Muscle of arm (tissue), 14 donors: ENCODE data around the gene CTSC. TPM values are rescaled to one million over a fixed set of nuclear protein-coding genes. Genes with fewer than 3 reads are reported as not detected.
A peak's percentile ranks its signal among the peaks of the same experiment; 100 is the strongest.

Experiments
- DNase-seq: peaks from one replicate; pipeline ENCODE4 v3.0.0-alpha.2; 2013
- long read RNA-seq, 11 donors: transcript quantifications; one replicate each; lab custom pipeline, GENCODE V29; 2026
- polyA plus RNA-seq, 12 donors: library from polyadenylated mRNA; unstranded; fragments of 120-200 nt; gene quantifications; one replicate each; pipeline ENCODE4 v1.2.1, GENCODE V29; 2013; ENCODE audit not compliant: insufficient read length in 12 of 12

The CTSC gene
- polyA plus RNA-seq: 100 to 1,000 TPM in 1 of 12 donors, 10 to 100 TPM in 10, not detected in 1; 22.6 to 139 (median 40.9) TPM
- long read RNA-seq, donor 1, full-length matches to known transcripts: 45 of 56 reads
- long read RNA-seq, donor 1, partial matches to known transcripts: 11 of 56 reads
- long read RNA-seq, donor 1, other reads (novel, unspliced or antisense): 0 of 56 reads
- long read RNA-seq, donor 2, full-length matches to known transcripts: 13 of 13 reads
- long read RNA-seq, donor 2, partial matches to known transcripts: 0 of 13 reads
- long read RNA-seq, donor 2, other reads (novel, unspliced or antisense): 0 of 13 reads
- long read RNA-seq, donor 3, full-length matches to known transcripts: 4 of 4 reads
- long read RNA-seq, donor 3, partial matches to known transcripts: 0 of 4 reads
- long read RNA-seq, donor 3, other reads (novel, unspliced or antisense): 0 of 4 reads
- long read RNA-seq, donor 4, partial matches to known transcripts: 0 of 5 reads
- long read RNA-seq, donor 4, other reads (novel, unspliced or antisense): 0 of 5 reads
- long read RNA-seq, donor 5: 0 reads
- long read RNA-seq, donor 6, full-length matches to known transcripts: 5 of 5 reads
- long read RNA-seq, donor 6, partial matches to known transcripts: 0 of 5 reads
- long read RNA-seq, donor 6, other reads (novel, unspliced or antisense): 0 of 5 reads
- long read RNA-seq, donor 7, full-length matches to known transcripts: 10 of 10 reads
- long read RNA-seq, donor 7, partial matches to known transcripts: 0 of 10 reads
- long read RNA-seq, donor 7, other reads (novel, unspliced or antisense): 0 of 10 reads
- long read RNA-seq, donor 8, full-length matches to known transcripts: 8 of 8 reads
- long read RNA-seq, donor 8, partial matches to known transcripts: 0 of 8 reads
- long read RNA-seq, donor 8, other reads (novel, unspliced or antisense): 0 of 8 reads
- long read RNA-seq, donor 9, full-length matches to known transcripts: 19 of 19 reads
- long read RNA-seq, donor 9, partial matches to known transcripts: 0 of 19 reads
- long read RNA-seq, donor 9, other reads (novel, unspliced or antisense): 0 of 19 reads
- long read RNA-seq, donor 10, full-length matches to known transcripts: 14 of 14 reads
- long read RNA-seq, donor 10, partial matches to known transcripts: 0 of 14 reads
- long read RNA-seq, donor 10, other reads (novel, unspliced or antisense): 0 of 14 reads
- long read RNA-seq, donor 11, full-length matches to known transcripts: 7 of 7 reads
- long read RNA-seq, donor 11, partial matches to known transcripts: 0 of 7 reads
- long read RNA-seq, donor 11, other reads (novel, unspliced or antisense): 0 of 7 reads

DNA sequence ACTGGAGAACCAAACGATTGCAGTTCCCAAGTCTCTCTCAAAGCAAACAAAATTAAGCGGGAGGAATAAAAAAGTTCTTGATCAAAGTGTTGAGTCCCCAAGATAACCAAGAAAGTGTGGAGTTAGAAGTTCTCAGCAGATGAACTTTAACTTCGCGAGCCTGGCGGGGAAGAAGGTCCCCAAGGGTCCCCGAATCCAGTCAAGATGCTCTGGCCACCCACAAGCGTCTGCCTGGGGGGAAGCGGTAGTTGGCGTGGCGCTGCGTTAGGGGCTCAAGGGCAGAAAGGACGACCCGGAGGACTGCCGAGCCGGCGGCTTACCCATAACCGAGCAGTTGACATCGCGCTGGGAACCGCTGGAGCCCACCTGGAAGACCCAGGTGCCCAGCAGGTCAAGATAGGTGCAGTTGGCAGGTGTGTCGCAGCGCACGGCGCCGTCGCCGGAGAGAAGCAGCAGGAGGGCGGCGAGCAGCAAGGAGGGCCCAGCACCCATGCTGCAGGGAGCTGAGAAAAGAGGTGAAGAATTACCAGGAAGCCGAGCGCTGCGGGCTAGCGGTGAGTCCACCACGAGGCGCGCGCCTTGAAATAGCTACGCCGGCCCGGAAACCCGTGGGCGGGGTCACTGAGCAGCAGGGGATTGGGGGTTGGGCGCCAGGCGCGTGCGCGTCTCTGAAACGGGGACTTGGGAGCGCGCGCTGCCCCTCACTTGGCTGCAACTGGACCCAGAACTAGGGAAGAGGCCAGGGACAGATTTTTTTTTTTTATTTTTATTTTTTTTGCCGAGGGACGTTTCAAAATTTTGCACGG lies at the start of gene CTSC:
CTSC (minus strand) TSS at position 556 of the 806 bp plus-strand sequence; CDS start at position 492, 64 bp downstream.
- DNase-seq: peak; percentile 91

- no peak for DNase-seq
Observed at GRCh38 chr11:88384669-88385005, 47.1 kb upstream of the CTSC start.

GRCh38 chr11:88384004-88384668 lies 46.6 kb upstream of the CTSC start:
- no peak for DNase-seq

- DNase-seq: no peak
Observed at GRCh38 chr11:88383447-88383846, 45.9 kb upstream of the CTSC start.

DNA sequence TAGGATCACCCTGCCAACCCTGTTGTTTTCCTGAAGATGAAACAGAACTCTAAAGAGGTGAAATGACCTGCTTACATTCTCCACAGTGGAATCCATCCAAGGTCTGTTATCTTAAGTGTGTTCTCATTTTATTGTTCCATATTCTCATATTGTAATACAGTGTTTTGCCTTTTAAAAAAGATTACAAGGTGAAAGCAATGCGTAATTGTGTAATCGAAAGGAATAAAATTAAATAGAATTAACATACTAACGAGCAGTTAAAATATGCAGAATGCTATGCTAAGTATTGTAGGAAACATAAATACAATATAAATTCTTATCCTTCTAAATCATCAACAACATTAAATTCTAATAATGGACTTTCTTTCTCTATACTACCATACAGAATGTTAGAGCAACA lies 41.6 kb upstream of the CTSC start:
- DNase-seq: no peak

- no peak for DNase-seq
Observed at GRCh38 chr11:88378422-88379066, 41.0 kb upstream of the CTSC start.

DNA sequence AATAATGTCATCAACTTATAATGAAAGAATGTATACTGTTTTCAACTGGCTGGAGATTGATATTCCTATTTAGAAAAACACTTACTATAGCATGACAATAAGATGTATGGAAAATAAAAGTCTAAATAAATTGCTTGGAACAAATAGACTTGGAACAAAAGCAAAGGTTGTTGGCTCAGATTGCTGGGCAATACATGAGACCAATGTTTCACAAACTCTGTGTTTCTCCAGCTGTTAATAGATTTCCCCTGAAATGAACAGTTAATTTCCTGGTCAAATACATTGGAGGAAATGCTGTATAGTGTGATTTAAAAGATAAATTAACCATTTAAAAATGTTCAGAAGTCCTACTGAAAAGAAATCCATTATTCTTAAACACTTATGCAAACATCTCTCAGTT lies 40.1 kb upstream of the CTSC start:
- no peak for DNase-seq

GRCh38 chr11:88377144-88377543 lies 39.6 kb upstream of the CTSC start:
- DNase-seq: no peak

DNA sequence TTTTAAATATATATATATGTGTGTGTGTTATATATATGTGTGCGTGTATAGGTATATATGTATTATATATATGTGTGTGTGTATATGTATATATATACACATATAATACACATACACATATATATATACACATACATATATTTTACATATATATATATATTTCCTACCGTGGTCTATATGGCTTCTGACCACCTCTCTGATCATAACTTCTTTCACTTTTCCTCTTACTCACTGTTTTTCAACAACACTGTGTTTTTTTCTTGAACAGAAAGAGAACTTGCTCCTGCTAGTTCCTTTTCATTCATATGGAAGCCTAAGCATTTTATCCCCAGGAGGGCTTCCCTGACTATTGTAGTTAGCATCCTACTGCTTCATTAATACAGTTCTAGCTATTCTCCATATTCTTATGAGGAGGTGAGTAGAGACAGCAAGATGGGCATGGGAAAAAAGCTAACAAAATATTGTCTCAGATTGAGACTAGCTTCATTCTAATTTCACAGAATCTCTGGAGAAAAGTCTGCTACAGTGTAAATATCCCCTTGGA lies 38.5 kb upstream of the CTSC start:
- DNase-seq: no peak

GRCh38 chr11:88370782-88371181 lies 33.2 kb upstream of the CTSC start:
- DNase-seq: no peak

GRCh38 chr11:88367310-88367709 lies 29.8 kb upstream of the CTSC start:
- no peak for DNase-seq

- DNase-seq: no peak
Observed at GRCh38 chr11:88363648-88364065, 26.1 kb upstream of the CTSC start.

- DNase-seq: no peak
Observed at GRCh38 chr11:88363004-88363403, 25.5 kb upstream of the CTSC start.

- DNase-seq: no peak
Observed at GRCh38 chr11:88360141-88360540, 22.6 kb upstream of the CTSC start.

GRCh38 chr11:88359541-88359940 lies 22.0 kb upstream of the CTSC start:
- no peak for DNase-seq

DNA sequence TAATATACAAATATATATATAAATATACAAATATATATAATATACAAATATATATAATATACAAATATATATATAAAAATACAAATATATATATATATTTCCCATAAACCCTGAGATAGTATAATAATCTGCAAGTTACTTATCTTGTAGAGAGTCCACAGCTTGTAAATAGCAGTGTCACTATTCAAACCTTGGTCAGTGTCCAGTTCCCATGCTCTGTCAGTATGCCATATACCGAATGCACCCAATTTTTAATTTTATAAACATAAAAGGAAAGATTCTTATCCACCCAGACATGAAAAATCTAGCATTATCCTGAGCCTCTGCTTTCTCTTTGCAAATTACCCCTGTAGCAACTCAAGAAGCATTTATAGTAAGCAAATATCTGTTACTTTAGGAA lies 21.6 kb upstream of the CTSC start:
- DNase-seq: no peak

DNA sequence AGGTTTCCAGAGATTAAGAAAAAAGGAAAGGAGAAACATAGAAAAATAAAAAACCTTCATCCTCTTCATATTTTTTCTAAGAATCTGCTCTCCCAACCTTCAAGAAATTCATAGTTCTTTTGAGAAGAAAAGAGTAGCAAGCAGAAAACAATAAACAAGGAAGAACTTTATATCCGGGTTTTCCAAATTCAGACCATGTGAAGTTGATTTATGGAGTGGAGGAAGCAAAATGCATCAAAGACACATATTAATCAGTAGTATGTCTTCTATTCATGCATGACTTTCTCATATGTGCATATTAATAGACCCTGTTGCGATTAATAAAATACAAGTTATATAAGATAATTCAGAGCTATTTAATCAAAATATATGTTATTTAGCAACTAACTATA lies 20.5 kb upstream of the CTSC start:
- no peak for DNase-seq

GRCh38 chr11:88357323-88358039 lies 19.9 kb upstream of the CTSC start:
- DNase-seq: no peak

DNA sequence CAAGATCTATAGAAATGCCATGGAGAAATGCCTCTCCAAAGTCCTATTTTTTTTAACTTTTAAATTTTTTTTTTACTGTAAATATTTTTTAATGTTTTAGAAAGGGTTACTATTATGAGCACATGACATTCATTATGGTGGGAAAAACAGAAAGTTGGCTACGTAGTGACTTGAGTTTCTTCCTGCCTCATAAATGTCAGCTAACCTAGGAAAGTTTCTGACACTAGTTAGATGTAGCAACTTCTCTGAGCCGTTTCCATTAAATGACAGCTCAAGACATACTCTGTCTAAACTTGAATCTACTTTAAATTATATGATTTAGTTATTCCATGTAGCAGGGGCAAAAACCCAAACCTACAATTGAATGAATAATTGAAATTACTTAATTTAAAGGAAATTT lies 18.4 kb upstream of the CTSC start:
- no peak for DNase-seq
